ENCODE data around the gene SH3BGRL3.
"Not testable (repeated sequence)": the region's sequence is repeated elsewhere in the genome, so short reads cannot be mapped to it uniquely, and the experiment has no call there.

SH3BGRL3 gene

GRCh38 chr1:26279456-26280332 is at the start of gene SH3BGRL3:
SH3BGRL3 (plus strand) TSS chr1:26280086; CDS start chr1:26280156, 70 bp downstream.
- peak; percentile 83 for DNase-seq

DNA sequence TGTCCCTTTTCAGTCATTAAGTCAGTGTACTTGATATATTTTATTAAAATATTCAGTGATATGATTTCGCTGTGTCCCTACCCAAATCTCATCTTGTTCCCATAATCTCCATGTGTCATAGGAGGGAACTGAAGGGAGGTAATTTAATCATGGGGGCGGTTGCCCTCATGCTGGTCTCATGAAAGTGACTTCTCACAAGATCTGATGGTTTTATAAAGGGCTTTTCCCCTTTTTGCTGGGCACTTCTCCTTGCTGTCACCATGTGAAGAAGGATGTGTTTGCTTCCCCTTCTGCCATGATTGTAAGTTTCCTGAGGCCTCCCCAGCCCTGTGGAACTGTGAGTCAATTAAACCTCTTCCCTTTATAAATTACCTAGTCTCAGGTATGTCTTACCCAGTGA is 49.2 kb upstream of the SH3BGRL3 start:
- not testable (repeated sequence) for DNase-seq

GRCh38 chr1:26233903-26234643 is 45.8 kb upstream of the SH3BGRL3 start, which contains the start of gene CEP85:
CEP85 (plus strand) TSS chr1:26234200; CDS start chr1:26239784, 5,584 bp downstream.
- DNase-seq = peak; percentile 98

DNA sequence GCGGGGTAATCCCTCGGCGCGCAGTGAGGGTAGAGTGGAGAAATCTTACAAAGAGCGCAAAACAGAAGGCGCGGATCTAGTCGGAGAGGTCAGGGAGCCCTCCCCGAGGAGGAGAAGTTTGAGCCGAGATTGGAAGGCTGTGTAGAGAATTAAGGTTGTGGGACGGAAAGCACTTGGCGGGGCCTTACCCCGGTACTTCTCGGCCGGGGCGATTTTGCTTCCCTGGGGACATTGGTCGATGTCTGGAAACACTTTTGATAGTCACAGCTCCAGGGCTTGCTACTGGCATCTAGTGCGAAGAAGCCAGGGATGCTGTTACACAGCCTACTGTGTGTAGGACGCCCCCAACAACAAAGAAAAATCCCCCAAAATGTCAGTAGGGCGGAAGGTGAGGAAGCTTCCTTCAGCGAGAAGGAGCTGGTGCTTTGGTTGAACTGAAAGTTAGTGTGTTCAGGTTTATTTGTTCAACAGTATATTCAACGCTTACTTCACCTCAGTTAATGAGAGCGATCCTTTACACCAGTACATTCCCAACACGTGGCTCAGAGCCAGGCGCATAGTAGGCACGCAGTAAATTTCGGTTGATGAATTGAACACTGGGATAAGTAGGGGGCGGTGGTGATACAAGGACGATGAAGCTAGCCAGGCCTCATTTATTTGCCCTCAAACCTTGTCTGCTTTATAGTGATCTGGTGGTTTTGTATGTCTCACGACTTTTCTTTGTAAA is 45.1 kb upstream of the SH3BGRL3 start:
- DNase-seq = peak; percentile 24

DNA sequence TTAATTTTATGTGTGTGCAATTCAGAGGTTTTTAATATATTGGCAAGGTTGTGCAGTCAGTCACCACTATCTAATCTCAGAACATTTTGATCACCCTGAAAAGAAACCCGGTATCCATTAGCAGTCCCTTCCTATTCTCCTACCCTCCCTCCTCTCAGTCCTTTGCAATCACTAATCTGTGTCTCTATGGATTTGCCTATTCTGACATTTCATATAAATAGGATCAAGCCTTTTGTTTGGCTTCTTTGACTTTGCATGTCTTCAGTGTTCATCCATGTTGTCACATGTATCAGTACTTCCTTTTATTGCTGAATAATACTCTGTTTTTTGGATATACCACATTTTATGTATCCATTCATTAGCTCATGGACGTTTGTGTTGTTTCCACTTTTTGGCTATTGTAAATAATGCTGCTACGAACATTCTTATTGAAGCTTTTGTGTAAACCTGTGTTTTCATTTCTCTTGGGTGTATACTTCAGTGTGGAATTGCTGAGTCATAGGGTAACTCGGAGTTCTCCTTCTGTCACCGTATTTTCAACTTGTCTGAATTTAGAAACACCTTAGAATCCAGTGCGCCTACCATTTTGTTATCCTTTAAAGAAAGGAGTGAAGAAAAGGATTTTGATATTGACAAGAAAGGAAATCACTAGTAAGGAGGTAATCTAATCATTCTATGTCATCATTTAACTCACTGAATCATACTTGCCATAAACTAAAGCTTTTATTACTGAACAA is 42.5 kb upstream of the SH3BGRL3 start:
- no peak for DNase-seq

- no peak for DNase-seq
Measured at GRCh38 chr1:26239936-26240335, 40.0 kb upstream of the SH3BGRL3 start.

DNA sequence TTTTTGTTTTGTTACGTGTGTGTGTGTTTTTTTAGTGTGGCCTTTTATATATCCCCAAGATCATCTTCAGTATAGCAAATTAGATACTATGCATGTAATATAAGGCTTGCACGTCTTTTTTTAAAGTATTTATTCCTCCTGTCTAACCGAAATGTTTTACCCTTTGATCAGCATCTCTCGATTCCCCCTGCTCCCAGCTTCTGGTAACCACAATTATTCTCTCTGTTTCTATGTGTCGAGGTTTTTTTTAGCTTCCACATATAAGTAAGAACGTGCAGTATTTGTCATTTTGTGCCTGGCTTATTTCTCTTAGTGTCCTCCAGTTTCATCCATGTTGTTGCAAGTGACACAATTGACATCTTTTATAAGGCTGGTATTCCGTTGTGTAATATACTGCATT is 27.2 kb upstream of the SH3BGRL3 start:
- DNase-seq = no peak

DNA sequence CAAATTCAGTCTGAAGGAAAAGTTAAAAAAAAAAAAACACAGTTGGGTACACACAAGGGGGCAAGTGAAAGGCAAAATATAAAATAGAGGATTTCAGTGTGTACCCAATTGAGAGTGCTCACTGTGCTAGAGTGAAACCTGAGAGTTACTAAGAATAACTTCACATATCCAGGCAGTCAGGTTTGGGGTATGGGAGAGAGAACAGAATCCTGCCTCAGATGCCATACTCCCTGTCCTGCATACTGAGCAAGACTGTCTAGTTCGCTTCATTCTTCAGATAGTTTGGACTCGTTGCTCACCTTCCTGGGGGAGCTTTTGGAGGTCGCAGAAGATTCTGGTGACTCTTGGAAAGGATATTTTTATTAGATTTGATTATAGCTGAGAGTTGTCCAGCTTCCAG is 25.5 kb upstream of the SH3BGRL3 start:
- no peak for DNase-seq

DNA sequence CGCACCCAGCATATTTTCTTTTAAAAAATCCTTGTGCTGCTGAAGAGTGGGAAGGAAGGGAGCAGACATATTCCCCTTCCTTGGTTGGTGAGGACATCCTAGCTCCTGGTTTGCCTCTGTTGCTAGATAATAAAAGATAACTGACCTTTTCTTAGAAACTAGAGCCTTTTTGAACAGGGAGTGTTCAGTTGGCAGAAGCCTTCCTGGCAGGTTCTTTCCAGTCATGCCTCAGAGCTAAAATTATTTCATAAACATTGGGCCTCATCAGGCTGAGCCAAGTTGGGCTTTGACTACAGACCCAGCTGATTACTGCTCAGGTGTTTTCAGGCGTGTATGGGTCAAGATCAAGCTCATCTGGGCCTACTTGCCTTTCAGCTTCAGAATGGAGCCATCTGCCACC is 22.7 kb upstream of the SH3BGRL3 start:
- no peak for DNase-seq

- no peak for DNase-seq
Measured at GRCh38 chr1:26259005-26259404, 20.9 kb upstream of the SH3BGRL3 start.

DNA sequence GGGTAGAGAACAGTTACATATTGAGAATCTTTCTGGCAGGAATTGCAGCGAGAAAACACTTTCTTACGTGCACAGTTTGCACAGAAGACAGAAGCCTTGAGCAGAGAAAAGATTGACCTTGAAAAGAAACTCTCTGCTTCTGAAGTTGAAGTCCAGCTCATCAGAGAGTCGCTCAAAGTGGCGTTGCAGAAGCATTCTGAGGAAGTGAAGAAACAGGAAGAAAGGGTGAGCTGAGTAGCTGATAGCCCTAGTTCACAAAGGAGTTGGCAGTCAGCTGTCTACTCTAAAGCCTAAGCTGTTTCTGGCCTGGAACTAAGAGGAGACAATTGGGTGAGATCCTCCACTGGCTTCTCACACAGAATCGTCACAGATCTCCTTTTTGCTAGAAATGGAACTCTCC is 20.3 kb upstream of the SH3BGRL3 start:
- no peak for DNase-seq

DNA sequence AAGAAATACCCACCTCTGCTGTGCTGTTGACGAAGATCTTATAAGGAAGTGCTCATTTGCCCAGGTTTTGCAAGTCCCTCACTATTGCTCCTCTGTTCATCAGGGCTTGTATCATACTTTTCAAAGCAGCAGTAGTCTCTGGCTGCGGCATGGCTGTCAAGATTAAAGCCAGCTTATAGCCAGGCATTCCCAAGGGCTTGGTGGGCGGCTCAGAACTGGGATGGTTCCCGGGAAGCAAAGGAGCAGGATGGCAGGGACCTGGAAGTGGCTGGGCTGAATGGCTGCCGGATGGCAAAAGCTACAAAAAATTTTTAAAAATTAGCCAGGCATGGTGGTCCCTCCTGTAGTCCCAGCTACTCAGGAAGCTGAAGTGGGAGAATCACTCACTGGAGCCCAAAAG is 16.7 kb upstream of the SH3BGRL3 start:
- DNase-seq = no peak

DNA sequence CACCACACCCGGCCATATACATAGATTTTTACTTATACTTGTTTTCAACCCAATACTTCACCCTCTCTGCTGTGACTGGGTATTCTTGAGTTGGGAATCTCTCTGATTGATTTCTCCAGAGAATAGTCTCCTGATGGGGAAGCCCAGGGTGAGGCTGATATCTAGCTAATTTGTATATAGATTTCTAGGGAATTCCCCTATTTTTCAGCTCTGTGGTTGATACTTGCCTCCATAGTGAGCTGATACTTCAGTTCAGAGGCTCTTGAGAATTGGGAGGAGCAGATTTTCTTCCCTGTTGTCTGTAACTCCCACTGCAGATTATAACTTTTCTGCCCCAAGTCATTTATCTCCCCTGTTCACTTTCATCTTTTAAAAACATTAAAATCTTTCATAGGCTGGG is 14.5 kb upstream of the SH3BGRL3 start:
- DNase-seq = no peak

DNA sequence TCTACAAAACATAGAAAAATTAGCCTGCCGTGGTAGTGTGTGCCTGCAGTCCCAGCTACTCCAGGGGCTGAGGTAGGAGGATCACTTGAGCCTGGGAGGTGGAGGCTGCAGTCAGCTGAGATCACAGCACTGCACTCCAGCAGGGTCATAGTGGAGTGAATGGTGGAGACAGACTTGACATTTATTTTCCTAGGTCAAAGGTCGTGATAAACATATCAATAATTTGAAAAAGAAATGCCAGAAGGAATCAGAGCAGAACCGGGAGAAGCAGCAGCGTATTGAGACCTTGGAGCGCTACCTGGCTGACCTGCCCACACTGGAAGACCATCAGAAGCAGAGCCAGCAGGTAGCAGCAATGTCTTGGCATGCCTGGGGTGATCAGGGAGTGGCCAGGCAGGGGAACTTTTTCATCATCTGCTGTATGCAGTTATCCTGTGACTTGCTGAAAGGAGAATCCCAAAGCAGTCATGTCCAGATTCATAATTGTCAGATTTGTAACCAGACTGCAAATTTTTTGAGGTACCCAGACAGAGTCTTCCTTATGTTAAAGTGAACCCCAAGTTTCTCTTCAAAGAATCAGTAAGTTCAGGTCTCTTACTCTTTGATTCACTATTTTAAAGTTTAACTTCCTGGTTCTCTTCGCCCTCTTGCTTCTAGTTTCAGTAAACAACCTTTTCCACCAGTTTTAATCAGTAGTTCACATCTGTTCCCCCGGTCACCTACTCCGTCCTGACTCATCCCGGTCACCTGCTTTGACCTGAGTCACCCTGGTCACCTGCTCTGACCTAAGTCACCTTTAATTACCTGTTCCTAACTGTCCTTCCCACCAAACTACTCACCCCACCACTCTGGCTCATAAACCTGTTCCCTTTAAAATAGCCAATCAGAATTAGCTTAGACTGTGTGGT is 11.3 kb upstream of the SH3BGRL3 start:
- no peak for DNase-seq

GRCh38 chr1:26269198-26269550 is 10.7 kb upstream of the SH3BGRL3 start:
- DNase-seq = no peak

DNA sequence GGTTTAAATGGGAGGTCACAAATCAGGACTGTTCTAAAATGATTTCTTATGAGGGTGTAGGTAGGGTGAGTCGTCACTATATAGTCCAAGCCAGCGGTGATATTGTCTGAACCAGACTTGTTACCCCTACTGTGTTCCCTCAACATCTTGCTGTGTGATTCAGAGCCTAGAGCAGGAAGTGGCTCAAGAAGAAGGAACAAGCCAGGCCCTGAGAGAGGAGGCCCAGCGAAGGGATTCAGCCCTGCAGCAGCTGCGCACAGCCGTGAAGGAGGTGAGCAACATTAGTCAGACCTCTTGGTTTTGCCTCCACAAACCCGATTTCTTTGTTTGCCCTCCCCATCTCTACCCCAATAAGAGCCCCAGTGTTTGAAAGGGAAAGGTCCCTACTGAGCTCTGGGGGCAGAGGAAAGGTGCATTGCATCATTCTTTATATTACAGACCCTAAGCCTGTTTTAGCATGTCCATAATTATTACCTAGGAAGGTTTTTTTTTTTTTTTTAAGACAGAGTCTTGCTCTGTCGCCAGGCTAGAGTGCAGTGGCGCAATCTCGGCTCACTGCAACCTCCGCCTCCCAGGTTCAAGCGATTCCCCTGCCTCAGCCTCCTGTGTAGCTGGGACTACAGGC is 5.0 kb upstream of the SH3BGRL3 start:
- no peak for DNase-seq

- DNase-seq = peak; percentile 84
Measured at GRCh38 chr1:26275580-26276431, 4.1 kb upstream of the SH3BGRL3 start.

- no peak for DNase-seq
Measured at GRCh38 chr1:26276432-26276838, 3.5 kb upstream of the SH3BGRL3 start.

GRCh38 chr1:26277261-26277661 is 2.6 kb upstream of the SH3BGRL3 start:
- no peak for DNase-seq

- DNase-seq = no peak
Measured at GRCh38 chr1:26277719-26278118, 2.2 kb upstream of the SH3BGRL3 start.
